ENCODE results near the gene CYGB.
"Not testable (repeated sequence)": the region's sequence is repeated elsewhere in the genome, so short reads cannot be mapped to it uniquely, and the experiment has no call there.

Gene CYGB

DNA sequence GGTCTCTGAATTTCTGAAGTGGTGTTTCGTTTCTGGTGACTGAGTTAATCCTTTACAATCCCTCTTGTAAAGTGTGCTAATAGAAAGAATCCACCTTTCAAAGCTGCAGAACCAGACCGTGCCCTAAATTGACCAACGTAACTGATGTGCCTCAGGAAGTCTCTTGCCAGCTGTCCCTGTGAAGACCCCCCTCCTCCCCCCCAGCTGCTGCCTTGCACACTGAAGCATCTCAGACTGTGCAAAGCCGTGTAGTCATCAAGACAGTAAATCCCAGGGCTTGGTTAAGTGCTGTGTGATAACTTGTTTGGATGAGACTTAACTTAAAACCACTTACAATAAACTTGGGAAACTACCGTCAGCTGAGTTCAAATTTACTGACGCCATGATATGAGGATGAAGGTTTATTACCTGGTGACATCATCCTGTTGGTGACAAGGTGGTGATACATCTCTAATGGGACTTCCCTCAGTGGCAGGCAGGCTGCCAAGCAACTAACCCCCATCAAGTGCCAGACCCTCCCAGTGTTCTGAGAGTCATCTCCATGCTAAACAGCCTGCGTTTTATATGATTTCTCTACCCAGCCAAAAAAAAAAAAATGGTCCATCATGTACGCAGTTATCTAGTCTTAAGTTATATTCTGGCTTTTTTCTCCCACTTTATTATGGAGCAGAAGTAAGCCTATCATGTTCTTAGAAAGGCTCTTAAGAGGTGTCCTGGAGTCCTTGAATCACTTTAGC, 27.6 kb upstream of the CYGB start (continued):
- TF ChIP-seq, protein P1, sequence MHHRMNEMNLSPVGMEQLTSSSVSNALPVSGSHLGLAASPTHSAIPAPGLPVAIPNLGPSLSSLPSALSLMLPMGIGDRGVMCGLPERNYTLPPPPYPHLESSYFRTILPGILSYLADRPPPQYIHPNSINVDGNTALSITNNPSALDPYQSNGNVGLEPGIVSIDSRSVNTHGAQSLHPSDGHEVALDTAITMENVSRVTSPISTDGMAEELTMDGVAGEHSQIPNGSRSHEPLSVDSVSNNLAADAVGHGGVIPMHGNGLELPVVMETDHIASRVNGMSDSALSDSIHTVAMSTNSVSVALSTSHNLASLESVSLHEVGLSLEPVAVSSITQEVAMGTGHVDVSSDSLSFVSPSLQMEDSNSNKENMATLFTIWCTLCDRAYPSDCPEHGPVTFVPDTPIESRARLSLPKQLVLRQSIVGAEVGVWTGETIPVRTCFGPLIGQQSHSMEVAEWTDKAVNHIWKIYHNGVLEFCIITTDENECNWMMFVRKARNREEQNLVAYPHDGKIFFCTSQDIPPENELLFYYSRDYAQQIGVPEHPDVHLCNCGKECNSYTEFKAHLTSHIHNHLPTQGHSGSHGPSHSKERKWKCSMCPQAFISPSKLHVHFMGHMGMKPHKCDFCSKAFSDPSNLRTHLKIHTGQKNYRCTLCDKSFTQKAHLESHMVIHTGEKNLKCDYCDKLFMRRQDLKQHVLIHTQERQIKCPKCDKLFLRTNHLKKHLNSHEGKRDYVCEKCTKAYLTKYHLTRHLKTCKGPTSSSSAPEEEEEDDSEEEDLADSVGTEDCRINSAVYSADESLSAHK (tag by site-specific recombination; IDR thresholded peaks at IDR 0.05) = peak; percentile 95
- peak; percentile 12; the same call in 1 of the 2 replicates for TF ChIP-seq ZNF654 (tag by site-specific recombination; IDR thresholded peaks at IDR 0.05; ENCODE audit: low read depth)
- 0 out of 2 replicates have a peak, but pooled peaks have one; percentile 47 for TF ChIP-seq ZSCAN23 (tag by site-specific recombination; IDR thresholded peaks at IDR 0.05)
- TF ChIP-seq PRDM6 (tag by site-specific recombination; IDR thresholded peaks at IDR 0.05) = peak; percentile 91

DNA sequence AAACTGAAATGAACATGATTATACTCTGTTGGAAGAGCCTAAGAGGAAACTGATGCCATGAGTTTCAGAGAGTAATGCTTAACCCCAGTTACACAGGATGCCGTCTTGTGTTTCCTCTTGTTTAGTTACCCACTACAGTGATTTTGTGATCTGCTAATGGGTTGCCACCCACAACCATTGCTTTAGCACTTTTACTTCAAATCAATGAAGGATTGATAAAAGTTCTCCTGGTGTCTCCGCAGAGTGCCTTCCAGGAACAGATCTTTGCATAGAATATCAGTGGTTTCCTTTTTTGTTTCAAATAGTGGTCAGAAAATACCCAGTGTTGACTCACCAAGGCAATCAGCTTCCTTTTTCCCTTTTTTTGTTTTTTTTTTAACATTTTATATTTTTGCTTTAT, 25.9 kb upstream of the CYGB start:
- H3K9me3 ChIP-seq (ENCODE audit: control insufficient read depth, insufficient read depth, low read depth, low read length); H3K27ac ChIP-seq (ENCODE audit: extremely low read depth, low read depth, low read length); H3K4me3 ChIP-seq (ENCODE audit: low read depth, low read length): not testable (repeated sequence)
- Histone ChIP-seq H3K4me1 (ENCODE audit: control insufficient read depth, insufficient read depth, low read length) (peaks cover 18% of the 10 kb centered on the region), H3K36me3 (ENCODE audit: control insufficient read depth in 2 of 2, insufficient read depth in 1 of 2, low read length in 2 of 2) (peaks cover 46 to 90% of the 10 kb centered on the region in 2 experiments)
- ChIA-PET CTCF (interaction anchor here (0.7 to 7.4 kb wide), 3 partner anchors 38 to 119 kb away, joined by 4 to 69 read pairs (median 7); no protein-coding TSS in a partner anchor), POLR2A (interaction anchor here (0.6 to 0.7 kb wide), 2 partner anchors 23 to 583 kb away, joined by 3 read pairs; no protein-coding TSS in a partner anchor)

- ChIA-PET CTCF (interaction anchor here (0.6 to 7.6 kb wide), 3 partner anchors 38 to 119 kb away, joined by 3 to 108 read pairs (median 69); no protein-coding TSS in a partner anchor), POLR2A (interaction anchor here (0.6 to 0.7 kb wide), 3 partner anchors 173 to 1608 kb away, joined by 3 read pairs; no protein-coding TSS in a partner anchor)
- Histone ChIP-seq H3K9me3 (ENCODE audit: control insufficient read depth, insufficient read depth, low read depth, low read length) (no peaks in the 10 kb centered on the region), H3K36me3 (ENCODE audit: control insufficient read depth in 2 of 2, insufficient read depth in 1 of 2, low read length in 2 of 2) (peaks cover 46 to 91% of the 10 kb centered on the region in 2 experiments), H3K27ac (ENCODE audit: extremely low read depth, low read depth, low read length) (peak overlapping the region; percentile 32; the same call in 1 of the 2 replicates), H3K4me1 (ENCODE audit: control insufficient read depth, insufficient read depth, low read length) (peaks cover 18% of the 10 kb centered on the region), H3K4me3 (ENCODE audit: low read depth, low read length) (no peak overlapping the region)
- TF ChIP-seq ZNF362 (tag by site-specific recombination; IDR thresholded peaks at IDR 0.05) (no peak), ZNF544 (tag by site-specific recombination; IDR thresholded peaks at IDR 0.05) (no peak), ZNF121 (tag by site-specific recombination; IDR thresholded peaks at IDR 0.05) (no peak), FEZF1 (tag by site-specific recombination; IDR thresholded peaks at IDR 0.05) (peak; percentile 60), GLIS1 (tag by site-specific recombination; IDR thresholded peaks at IDR 0.05) (peak; percentile 43; the same call in 1 of the 2 replicates), ZNF354C (tag by site-specific recombination; IDR thresholded peaks at IDR 0.05; ENCODE audit: borderline replicate concordance, low read depth) (no peak), ZNF366 (tag by site-specific recombination; conservative IDR thresholded peaks at IDR 0.05) (peak; percentile 85), GLI2 (tag by site-specific recombination; IDR thresholded peaks at IDR 0.05; ENCODE audit: borderline replicate concordance, low read depth) (no peak), SP7 (tag by site-specific recombination; IDR thresholded peaks at IDR 0.05) (peak; percentile 67), PRDM1 (tag by site-specific recombination; IDR thresholded peaks at IDR 0.05) (peak; percentile 82), OSR2 (tag by site-specific recombination; IDR thresholded peaks at IDR 0.05) (peak; percentile 88), ZFP69B (tag by site-specific recombination; IDR thresholded peaks at IDR 0.05) (0 out of 2 replicates have a peak, but pooled peaks have one; percentile 38), KLF17 (tag by site-specific recombination; IDR thresholded peaks at IDR 0.05) (peak; percentile 34), ZBTB17 (tag by site-specific recombination; IDR thresholded peaks at IDR 0.05) (peak; percentile 67), MYNN (tag by site-specific recombination; IDR thresholded peaks at IDR 0.05; ENCODE audit: borderline replicate concordance) (0 out of 2 replicates have a peak, but pooled peaks have one; percentile 34), ZNF571 (tag by site-specific recombination; IDR thresholded peaks at IDR 0.05) (no peak), ZFP37 (tag by site-specific recombination; IDR thresholded peaks at IDR 0.05) (0 out of 2 replicates have a peak, but pooled peaks have one; percentile 24), ZNF791 (tag by site-specific recombination; IDR thresholded peaks at IDR 0.05) (no peak), ZBTB20 (tag by site-specific recombination; IDR thresholded peaks at IDR 0.05) (0 out of 2 replicates have a peak, but pooled peaks have one; percentile 26)
- TF ChIP-seq, protein P2, sequence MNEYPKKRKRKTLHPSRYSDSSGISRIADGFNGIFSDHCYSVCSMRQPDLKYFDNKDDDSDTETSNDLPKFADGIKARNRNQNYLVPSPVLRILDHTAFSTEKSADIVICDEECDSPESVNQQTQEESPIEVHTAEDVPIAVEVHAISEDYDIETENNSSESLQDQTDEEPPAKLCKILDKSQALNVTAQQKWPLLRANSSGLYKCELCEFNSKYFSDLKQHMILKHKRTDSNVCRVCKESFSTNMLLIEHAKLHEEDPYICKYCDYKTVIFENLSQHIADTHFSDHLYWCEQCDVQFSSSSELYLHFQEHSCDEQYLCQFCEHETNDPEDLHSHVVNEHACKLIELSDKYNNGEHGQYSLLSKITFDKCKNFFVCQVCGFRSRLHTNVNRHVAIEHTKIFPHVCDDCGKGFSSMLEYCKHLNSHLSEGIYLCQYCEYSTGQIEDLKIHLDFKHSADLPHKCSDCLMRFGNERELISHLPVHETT (tag by site-specific recombination; IDR thresholded peaks at IDR 0.05) = 0 out of 2 replicates have a peak, but pooled peaks have one; percentile 20
Observed at GRCh38 chr17:76562734-76563148, 25.2 kb upstream of the CYGB start.
